ENCODE results near the gene GPSM1. TPM values are rescaled to one million over a fixed set of nuclear protein-coding genes. Genes with fewer than 3 reads are reported as not detected.

GPSM1 gene
- total and polyA plus RNA-seq, 4 donors = 0.11 to 2.9 (median 1.6) TPM

GRCh38 chr9:136336156-136336870 is 9.0 kb downstream of the GPSM1 start:
- no peak for DNase-seq (ENCODE audit: low spot score)
- TF ChIP-seq, protein P1, sequence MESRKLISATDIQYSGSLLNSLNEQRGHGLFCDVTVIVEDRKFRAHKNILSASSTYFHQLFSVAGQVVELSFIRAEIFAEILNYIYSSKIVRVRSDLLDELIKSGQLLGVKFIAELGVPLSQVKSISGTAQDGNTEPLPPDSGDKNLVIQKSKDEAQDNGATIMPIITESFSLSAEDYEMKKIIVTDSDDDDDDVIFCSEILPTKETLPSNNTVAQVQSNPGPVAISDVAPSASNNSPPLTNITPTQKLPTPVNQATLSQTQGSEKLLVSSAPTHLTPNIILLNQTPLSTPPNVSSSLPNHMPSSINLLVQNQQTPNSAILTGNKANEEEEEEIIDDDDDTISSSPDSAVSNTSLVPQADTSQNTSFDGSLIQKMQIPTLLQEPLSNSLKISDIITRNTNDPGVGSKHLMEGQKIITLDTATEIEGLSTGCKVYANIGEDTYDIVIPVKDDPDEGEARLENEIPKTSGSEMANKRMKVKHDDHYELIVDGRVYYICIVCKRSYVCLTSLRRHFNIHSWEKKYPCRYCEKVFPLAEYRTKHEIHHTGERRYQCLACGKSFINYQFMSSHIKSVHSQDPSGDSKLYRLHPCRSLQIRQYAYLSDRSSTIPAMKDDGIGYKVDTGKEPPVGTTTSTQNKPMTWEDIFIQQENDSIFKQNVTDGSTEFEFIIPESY (IDR thresholded peaks at IDR 0.05) = no peak
- TF ChIP-seq FOXA2 (IDR thresholded peaks at IDR 0.05) = no peak
- TF ChIP-seq EGR1 (IDR thresholded peaks at IDR 0.05; ENCODE audit: low read depth in 2 of 2) = no peak
- no peak for TF ChIP-seq TAF1 (conservative IDR thresholded peaks at IDR 0.05)
- no peak for TF ChIP-seq ATF3 (IDR thresholded peaks at IDR 0.05)
- no peak for TF ChIP-seq RXRA (IDR thresholded peaks at IDR 0.05)
- TF ChIP-seq, protein P2, sequence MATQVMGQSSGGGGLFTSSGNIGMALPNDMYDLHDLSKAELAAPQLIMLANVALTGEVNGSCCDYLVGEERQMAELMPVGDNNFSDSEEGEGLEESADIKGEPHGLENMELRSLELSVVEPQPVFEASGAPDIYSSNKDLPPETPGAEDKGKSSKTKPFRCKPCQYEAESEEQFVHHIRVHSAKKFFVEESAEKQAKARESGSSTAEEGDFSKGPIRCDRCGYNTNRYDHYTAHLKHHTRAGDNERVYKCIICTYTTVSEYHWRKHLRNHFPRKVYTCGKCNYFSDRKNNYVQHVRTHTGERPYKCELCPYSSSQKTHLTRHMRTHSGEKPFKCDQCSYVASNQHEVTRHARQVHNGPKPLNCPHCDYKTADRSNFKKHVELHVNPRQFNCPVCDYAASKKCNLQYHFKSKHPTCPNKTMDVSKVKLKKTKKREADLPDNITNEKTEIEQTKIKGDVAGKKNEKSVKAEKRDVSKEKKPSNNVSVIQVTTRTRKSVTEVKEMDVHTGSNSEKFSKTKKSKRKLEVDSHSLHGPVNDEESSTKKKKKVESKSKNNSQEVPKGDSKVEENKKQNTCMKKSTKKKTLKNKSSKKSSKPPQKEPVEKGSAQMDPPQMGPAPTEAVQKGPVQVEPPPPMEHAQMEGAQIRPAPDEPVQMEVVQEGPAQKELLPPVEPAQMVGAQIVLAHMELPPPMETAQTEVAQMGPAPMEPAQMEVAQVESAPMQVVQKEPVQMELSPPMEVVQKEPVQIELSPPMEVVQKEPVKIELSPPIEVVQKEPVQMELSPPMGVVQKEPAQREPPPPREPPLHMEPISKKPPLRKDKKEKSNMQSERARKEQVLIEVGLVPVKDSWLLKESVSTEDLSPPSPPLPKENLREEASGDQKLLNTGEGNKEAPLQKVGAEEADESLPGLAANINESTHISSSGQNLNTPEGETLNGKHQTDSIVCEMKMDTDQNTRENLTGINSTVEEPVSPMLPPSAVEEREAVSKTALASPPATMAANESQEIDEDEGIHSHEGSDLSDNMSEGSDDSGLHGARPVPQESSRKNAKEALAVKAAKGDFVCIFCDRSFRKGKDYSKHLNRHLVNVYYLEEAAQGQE (IDR thresholded peaks at IDR 0.05) = no peak
- no peak for TF ChIP-seq GABPA (IDR thresholded peaks at IDR 0.05 in 1 of 2, conservative IDR thresholded peaks at IDR 0.05 in 1 of 2)
- no peak for TF ChIP-seq JUND (IDR thresholded peaks at IDR 0.05)
- H3K9me3 ChIP-seq (ENCODE audit: control insufficient read depth in 4 of 4, low read length in 3 of 4) = no peaks in the 10 kb centered on the region
- H3K4me3 ChIP-seq (ENCODE audit: low read depth in 1 of 3, low read length in 3 of 3) = no peak overlapping the region
- no peaks in the 10 kb centered on the region for H3K36me3 ChIP-seq (ENCODE audit: control insufficient read depth in 4 of 4, insufficient read depth in 3 of 4, low read depth in 1 of 4, low read length in 3 of 4)
- peaks cover 0 to 4% (median 2%) of the 10 kb centered on the region in 4 donors for H3K4me1 ChIP-seq (ENCODE audit: control insufficient read depth in 4 of 4, insufficient read depth in 4 of 4, low read length in 3 of 4)
- no peak overlapping the region for H3K27ac ChIP-seq (ENCODE audit: low read depth in 1 of 2, low read length in 2 of 2)
- no peak overlapping the region for H3K9ac ChIP-seq (ENCODE audit: low read depth in 1 of 2, low read length in 2 of 2)
- WGBS = 85% methylated on average over 30 of the region's 30 CpGs
- H3K27me3 ChIP-seq (ENCODE audit: control insufficient read depth in 4 of 4, insufficient read depth in 4 of 4, low read length in 3 of 4) = no peaks in the 10 kb centered on the region

- Histone ChIP-seq H3K4me1 (ENCODE audit: control insufficient read depth in 4 of 4, insufficient read depth in 4 of 4, low read length in 3 of 4) (peaks cover 0 to 4% (median 3%) of the 10 kb centered on the region in 4 donors), H3K9me3 (ENCODE audit: control insufficient read depth in 4 of 4, low read length in 3 of 4) (no peaks in the 10 kb centered on the region), H3K9ac (ENCODE audit: low read depth in 1 of 2, low read length in 2 of 2) (no peak overlapping the region), H3K27ac (ENCODE audit: low read depth in 1 of 2, low read length in 2 of 2) (no peak overlapping the region), H3K27me3 (ENCODE audit: control insufficient read depth in 4 of 4, insufficient read depth in 4 of 4, low read length in 3 of 4) (no peaks in the 10 kb centered on the region), H3K4me3 (ENCODE audit: low read depth in 1 of 3, low read length in 3 of 3) (no peak overlapping the region), H3K36me3 (ENCODE audit: control insufficient read depth in 4 of 4, insufficient read depth in 3 of 4, low read depth in 1 of 4, low read length in 3 of 4) (no peaks in the 10 kb centered on the region)
- TF ChIP-seq HNF4G (IDR thresholded peaks at IDR 0.05) (no peak), ATF3 (IDR thresholded peaks at IDR 0.05) (no peak), HNF4A (conservative IDR thresholded peaks at IDR 0.05) (no peak), FOXA2 (IDR thresholded peaks at IDR 0.05) (no peak), CTCF (IDR thresholded peaks at IDR 0.05; ENCODE audit: low read depth, low read length, missing input control) (no peak), TAF1 (conservative IDR thresholded peaks at IDR 0.05) (no peak), GABPA (IDR thresholded peaks at IDR 0.05 in 1 of 2, conservative IDR thresholded peaks at IDR 0.05 in 1 of 2) (no peak), EGR1 (IDR thresholded peaks at IDR 0.05; ENCODE audit: low read depth in 2 of 2) (no peak), JUND (IDR thresholded peaks at IDR 0.05) (no peak)
- TF ChIP-seq, protein P1 (IDR thresholded peaks at IDR 0.05) = no peak
- no peak for DNase-seq (ENCODE audit: low spot score)
- 93% methylated on average over 23 of the region's 23 CpGs for WGBS
Measured at GRCh38 chr9:136336881-136337280, 9.5 kb downstream of the GPSM1 start.

Data from liver (tissue), 9 donors.